Activated T-cell treated with anti-CD3 and anti-CD28 coated beads, Interleukin-2, amount 50 U/mL, for 24 hours (primary cell): Measurements from ENCODE around the gene IGF2R.

Experiments used
- DNase-seq: peaks from one replicate; pipeline ENCODE4 v3.0.0-alpha.2; 2020
- H3K27ac Mint-ChIP-seq: 2 replicates; pipeline ENCODE4 v1.8.0; 2020; ENCODE audit warnings: mild to moderate bottlenecking, mixed read lengths
- H3K27me3 Mint-ChIP-seq: 2 replicates; pipeline ENCODE4 v1.8.0; 2020; ENCODE audit warnings: mixed read lengths
- H3K36me3 Mint-ChIP-seq: 2 replicates; pipeline ENCODE4 v1.8.0; 2020; ENCODE audit warnings: low read depth, mixed read lengths
- H3K4me1 Mint-ChIP-seq: 2 replicates; pipeline ENCODE4 v1.8.0; 2020; ENCODE audit warnings: low read depth, mixed read lengths
- H3K4me3 Mint-ChIP-seq: 2 replicates; pipeline ENCODE4 v1.8.0; 2020; ENCODE audit warnings: mild to moderate bottlenecking, moderate library complexity, mixed read lengths
- H3K9me3 Mint-ChIP-seq: 2 replicates; pipeline ENCODE4 v1.8.0; 2020; ENCODE audit warnings: mixed read lengths

The IGF2R gene

DNA sequence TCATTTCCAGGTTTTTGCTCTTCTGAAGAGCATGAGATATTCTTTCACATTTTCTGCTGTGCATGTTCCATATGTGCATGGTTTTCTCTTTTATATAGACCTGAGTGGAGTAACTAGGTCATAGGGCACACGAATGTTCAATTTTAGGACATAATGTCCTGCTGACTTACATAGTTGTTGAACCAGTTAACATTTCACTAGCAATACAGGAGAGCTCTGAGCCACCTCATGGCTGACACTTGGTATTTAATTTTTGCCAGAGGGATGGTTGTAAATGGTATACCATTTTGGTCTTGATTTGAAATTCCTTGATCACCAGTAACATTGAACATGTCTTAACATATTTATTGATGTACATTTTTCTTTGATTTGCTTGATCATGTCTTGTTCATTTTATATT is 38.3 kb downstream of the IGF2R start:
- no peak overlapping the region for H3K27ac Mint-ChIP-seq
- no peak for DNase-seq
- peaks cover 65% of the 10 kb centered on the region for H3K36me3 Mint-ChIP-seq
- H3K9me3 Mint-ChIP-seq = no peaks in the 10 kb centered on the region
- H3K4me3 Mint-ChIP-seq = no peak overlapping the region
- H3K27me3 Mint-ChIP-seq = no peaks in the 10 kb centered on the region
- H3K4me1 Mint-ChIP-seq = peaks cover 52% of the 10 kb centered on the region

DNA sequence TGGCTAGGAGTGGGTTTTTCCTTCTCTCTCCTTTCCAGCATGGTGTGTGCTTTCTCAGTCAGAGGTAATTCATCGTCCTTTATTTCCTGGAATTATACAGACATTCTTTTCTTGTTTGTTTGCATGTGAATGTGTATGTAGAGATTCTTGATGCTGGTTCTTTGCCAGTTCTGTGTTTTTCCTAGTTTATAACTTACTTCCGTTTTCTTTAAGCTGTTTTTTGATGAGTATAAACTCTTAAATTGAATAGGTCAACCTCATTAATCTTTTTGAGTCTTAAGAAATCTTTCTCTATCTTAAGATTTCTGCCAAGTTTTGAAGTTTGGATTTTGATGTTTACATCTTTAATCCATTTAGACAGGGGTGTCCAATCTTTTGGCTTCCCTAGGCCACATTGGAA is 38.7 kb downstream of the IGF2R start:
- Mint-ChIP-seq H3K4me1 (peaks cover 51% of the 10 kb centered on the region), H3K27ac (no peak overlapping the region), H3K9me3 (no peaks in the 10 kb centered on the region), H3K27me3 (no peaks in the 10 kb centered on the region), H3K36me3 (peaks cover 65% of the 10 kb centered on the region), H3K4me3 (no peak overlapping the region)
- DNase-seq = no peak

DNA sequence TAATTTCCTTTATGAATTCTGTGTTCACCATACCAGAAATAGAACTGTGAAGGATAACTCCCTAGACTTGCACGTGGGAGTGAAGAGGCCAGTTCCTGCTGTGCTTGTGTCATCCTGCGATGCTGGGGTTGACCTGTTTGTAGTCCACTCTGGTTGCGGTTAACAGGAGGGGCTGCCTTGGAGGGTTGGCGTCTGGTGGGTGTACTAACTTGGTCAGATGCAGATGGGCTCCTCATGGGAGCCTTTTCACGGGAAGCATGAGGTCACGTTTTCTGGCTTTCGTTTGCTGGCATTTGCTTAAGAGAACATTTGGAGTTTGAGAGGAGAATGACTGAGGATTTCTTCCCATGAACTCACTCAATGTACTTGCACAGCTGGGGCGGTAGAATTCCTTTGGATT is 41.2 kb downstream of the IGF2R start:
- Mint-ChIP-seq H3K36me3 (peaks cover 68% of the 10 kb centered on the region), H3K27me3 (no peaks in the 10 kb centered on the region), H3K4me3 (no peak overlapping the region), H3K9me3 (no peaks in the 10 kb centered on the region), H3K4me1 (peaks cover 55% of the 10 kb centered on the region), H3K27ac (no peak overlapping the region)
- DNase-seq = no peak

DNA sequence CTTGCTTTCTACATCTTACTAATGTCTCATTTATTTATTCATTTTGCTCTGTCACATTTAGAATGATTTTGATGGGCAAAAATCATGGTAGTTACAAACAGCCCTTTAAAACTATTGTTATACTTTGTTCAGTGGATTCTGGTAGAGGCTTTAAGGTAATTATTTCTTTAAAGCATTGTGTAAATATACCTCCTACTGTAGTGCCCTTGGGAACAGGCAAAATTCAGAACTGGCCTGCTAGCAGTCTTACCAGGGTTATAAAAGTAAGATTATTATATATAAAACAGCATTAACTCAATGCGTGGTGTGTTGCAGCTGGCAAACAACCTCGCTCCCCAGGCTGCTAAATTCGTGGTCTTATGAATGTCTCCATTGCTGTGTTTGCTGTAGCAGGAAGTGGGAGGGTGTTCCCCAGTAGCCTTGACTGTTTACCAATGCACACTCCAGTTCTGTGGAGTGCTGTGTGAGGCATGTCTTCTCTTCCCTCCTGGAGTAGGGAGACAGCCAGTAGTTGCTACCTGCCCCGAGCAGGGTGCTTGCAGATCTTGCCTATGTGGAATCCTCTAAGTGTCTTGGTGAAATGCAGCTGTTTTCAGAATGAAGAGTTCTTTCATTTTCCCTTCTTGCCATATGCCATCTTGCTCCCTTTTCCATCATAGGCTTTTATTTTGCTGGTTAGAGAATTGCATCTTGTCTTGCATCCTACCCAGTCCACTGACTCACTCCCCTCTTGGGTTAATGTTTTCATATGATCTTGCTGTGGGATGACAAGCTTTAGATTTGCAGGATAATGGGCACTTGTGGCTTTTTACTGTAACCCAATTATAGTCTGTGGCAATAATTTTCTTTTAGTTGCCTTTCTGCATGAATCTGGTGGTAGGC is 45.3 kb downstream of the IGF2R start:
- Mint-ChIP-seq H3K4me1 (peaks cover 68% of the 10 kb centered on the region), H3K27me3 (no peaks in the 10 kb centered on the region), H3K4me3 (no peak overlapping the region), H3K36me3 (peaks cover 91% of the 10 kb centered on the region), H3K9me3 (no peaks in the 10 kb centered on the region), H3K27ac (peak overlapping the region; percentile 87)
- no peak for DNase-seq

- DNase-seq = no peak
- no peaks in the 10 kb centered on the region for H3K9me3 Mint-ChIP-seq
- peak overlapping the region; percentile 87 for H3K27ac Mint-ChIP-seq
- no peaks in the 10 kb centered on the region for H3K27me3 Mint-ChIP-seq
- no peak overlapping the region for H3K4me3 Mint-ChIP-seq
- peaks cover 72% of the 10 kb centered on the region for H3K4me1 Mint-ChIP-seq
- peaks cover 92% of the 10 kb centered on the region for H3K36me3 Mint-ChIP-seq
These were observed 45.9 kb downstream of the IGF2R start for GRCh38 chr6:160014869-160015182.

GRCh38 chr6:160015778-160016684 is 47.1 kb downstream of the IGF2R start:
- no peaks in the 10 kb centered on the region for H3K9me3 Mint-ChIP-seq
- peak overlapping the region; percentile 87 for H3K27ac Mint-ChIP-seq
- H3K4me3 Mint-ChIP-seq = peak overlapping the region; percentile 25
- H3K36me3 Mint-ChIP-seq = peaks cover 91% of the 10 kb centered on the region
- no peaks in the 10 kb centered on the region for H3K27me3 Mint-ChIP-seq
- peaks cover 71% of the 10 kb centered on the region for H3K4me1 Mint-ChIP-seq
- peak; percentile 44 for DNase-seq

DNA sequence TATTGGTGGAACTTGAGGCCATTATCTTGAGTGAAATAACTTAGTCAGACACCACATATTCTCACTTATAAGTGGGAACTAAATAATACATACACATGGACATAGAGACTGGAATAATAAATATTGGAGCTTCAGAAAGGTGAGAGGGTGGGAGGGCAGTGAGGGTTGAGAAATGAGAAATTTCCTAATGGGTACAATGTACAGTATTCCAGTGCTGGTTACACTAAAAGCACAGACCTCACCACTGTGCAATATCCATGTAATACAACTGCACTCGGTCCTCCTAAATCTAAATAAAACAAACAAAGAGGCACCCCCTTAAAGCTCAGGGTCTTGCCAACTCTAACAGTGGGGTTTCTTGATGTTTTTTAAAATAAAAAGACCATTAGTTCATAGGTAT is 53.2 kb downstream of the IGF2R start:
- Mint-ChIP-seq H3K36me3 (peaks cover 59% of the 10 kb centered on the region), H3K27ac (no peak overlapping the region), H3K9me3 (no peaks in the 10 kb centered on the region), H3K4me1 (peaks cover 26% of the 10 kb centered on the region), H3K27me3 (no peaks in the 10 kb centered on the region), H3K4me3 (no peak overlapping the region)
- no peak for DNase-seq

GRCh38 chr6:160022793-160023192 is 53.9 kb downstream of the IGF2R start:
- Mint-ChIP-seq H3K9me3 (no peaks in the 10 kb centered on the region), H3K27ac (no peak overlapping the region), H3K4me3 (no peak overlapping the region), H3K27me3 (no peaks in the 10 kb centered on the region), H3K36me3 (peaks cover 59% of the 10 kb centered on the region), H3K4me1 (peaks cover 26% of the 10 kb centered on the region)
- no peak for DNase-seq

GRCh38 chr6:160024152-160024551 is 55.3 kb downstream of the IGF2R start:
- Mint-ChIP-seq H3K4me3 (no peak overlapping the region), H3K27me3 (no peaks in the 10 kb centered on the region), H3K9me3 (no peaks in the 10 kb centered on the region), H3K4me1 (peaks cover 21% of the 10 kb centered on the region), H3K36me3 (peaks cover 60% of the 10 kb centered on the region), H3K27ac (no peak overlapping the region)
- DNase-seq = no peak

- Mint-ChIP-seq H3K36me3 (peaks cover 65% of the 10 kb centered on the region), H3K4me1 (peaks cover 25% of the 10 kb centered on the region), H3K9me3 (no peaks in the 10 kb centered on the region), H3K27ac (no peak overlapping the region), H3K4me3 (no peak overlapping the region), H3K27me3 (no peaks in the 10 kb centered on the region)
- no peak for DNase-seq
These were observed 58.2 kb downstream of the IGF2R start for GRCh38 chr6:160027076-160027475.

GRCh38 chr6:160027931-160028330 is 59.0 kb downstream of the IGF2R start:
- Mint-ChIP-seq H3K9me3 (no peaks in the 10 kb centered on the region), H3K36me3 (peaks cover 74% of the 10 kb centered on the region), H3K4me3 (no peak overlapping the region), H3K27me3 (no peaks in the 10 kb centered on the region), H3K27ac (peak overlapping the region; percentile 85), H3K4me1 (peaks cover 25% of the 10 kb centered on the region)
- DNase-seq = no peak

GRCh38 chr6:160028487-160029275 is 59.8 kb downstream of the IGF2R start:
- peak overlapping the region; percentile 85 for H3K27ac Mint-ChIP-seq
- H3K27me3 Mint-ChIP-seq = no peaks in the 10 kb centered on the region
- H3K36me3 Mint-ChIP-seq = peaks cover 81% of the 10 kb centered on the region
- DNase-seq = no peak
- no peak overlapping the region for H3K4me3 Mint-ChIP-seq
- peaks cover 25% of the 10 kb centered on the region for H3K4me1 Mint-ChIP-seq
- no peaks in the 10 kb centered on the region for H3K9me3 Mint-ChIP-seq

DNA sequence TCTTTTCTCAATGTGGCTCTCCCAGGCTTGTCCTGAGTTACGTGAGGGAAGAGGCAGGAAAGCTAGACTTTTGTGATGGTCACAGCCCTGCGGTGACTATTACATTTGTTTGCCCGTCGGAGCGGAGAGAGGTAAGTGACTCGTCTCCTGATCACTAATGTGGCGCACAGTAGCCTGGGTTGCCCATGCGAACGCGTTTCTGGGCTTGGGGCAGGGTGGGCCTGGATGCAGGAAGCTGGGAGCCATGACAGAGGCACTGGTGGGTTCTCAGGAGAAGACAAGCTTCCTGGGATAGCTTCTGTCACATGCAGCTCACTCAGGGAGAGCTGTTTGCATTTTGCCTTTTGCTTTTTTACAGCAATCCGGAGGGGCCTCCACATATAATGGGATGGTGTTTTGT is 60.6 kb downstream of the IGF2R start:
- H3K27ac Mint-ChIP-seq = peak overlapping the region; percentile 61

GRCh38 chr6:160030103-160030502 is 61.2 kb downstream of the IGF2R start:
- Mint-ChIP-seq H3K4me1 (peaks cover 25% of the 10 kb centered on the region), H3K27ac (peak overlapping the region; percentile 68), H3K9me3 (no peaks in the 10 kb centered on the region), H3K36me3 (peaks cover 96% of the 10 kb centered on the region), H3K4me3 (no peak overlapping the region), H3K27me3 (no peaks in the 10 kb centered on the region)
- DNase-seq = no peak

More for the DNA sequence above, 60.6 kb downstream of the IGF2R start:
- H3K4me1 Mint-ChIP-seq = peaks cover 25% of the 10 kb centered on the region
- H3K27me3 Mint-ChIP-seq = no peaks in the 10 kb centered on the region
- no peak for DNase-seq
- H3K4me3 Mint-ChIP-seq = no peak overlapping the region
- H3K9me3 Mint-ChIP-seq = no peaks in the 10 kb centered on the region
- H3K36me3 Mint-ChIP-seq = peaks cover 90% of the 10 kb centered on the region
